Measurements from ENCODE around the gene DNAL1.

DNAL1 gene

GRCh38 chr14:73744874-73745529 is 100.2 kb downstream of the DNAL1 start:
- peak; percentile 70 for DNase-seq

GRCh38 chr14:73745571-73746519 is 101.1 kb downstream of the DNAL1 start:
- DNase-seq, result no peak

- no peak for DNase-seq
These were observed 102.0 kb downstream of the DNAL1 start for GRCh38 chr14:73746520-73747378.

- no peak for DNase-seq
These were observed 102.8 kb downstream of the DNAL1 start for GRCh38 chr14:73747379-73748211.

- no peak for DNase-seq
These were observed 104.1 kb downstream of the DNAL1 start for GRCh38 chr14:73748858-73749357.

- no peak for DNase-seq
These were observed 105.1 kb downstream of the DNAL1 start for GRCh38 chr14:73749706-73750530.

- DNase-seq, result no peak
These were observed 105.7 kb downstream of the DNAL1 start for GRCh38 chr14:73750531-73750901.

GRCh38 chr14:73751157-73751691 is 106.4 kb downstream of the DNAL1 start:
- DNase-seq, result no peak

GRCh38 chr14:73752297-73752992 is 107.7 kb downstream of the DNAL1 start:
- DNase-seq, result peak; percentile 77
